Measurements from ENCODE around the gene GPRIN2.

GPRIN2 gene

DNA sequence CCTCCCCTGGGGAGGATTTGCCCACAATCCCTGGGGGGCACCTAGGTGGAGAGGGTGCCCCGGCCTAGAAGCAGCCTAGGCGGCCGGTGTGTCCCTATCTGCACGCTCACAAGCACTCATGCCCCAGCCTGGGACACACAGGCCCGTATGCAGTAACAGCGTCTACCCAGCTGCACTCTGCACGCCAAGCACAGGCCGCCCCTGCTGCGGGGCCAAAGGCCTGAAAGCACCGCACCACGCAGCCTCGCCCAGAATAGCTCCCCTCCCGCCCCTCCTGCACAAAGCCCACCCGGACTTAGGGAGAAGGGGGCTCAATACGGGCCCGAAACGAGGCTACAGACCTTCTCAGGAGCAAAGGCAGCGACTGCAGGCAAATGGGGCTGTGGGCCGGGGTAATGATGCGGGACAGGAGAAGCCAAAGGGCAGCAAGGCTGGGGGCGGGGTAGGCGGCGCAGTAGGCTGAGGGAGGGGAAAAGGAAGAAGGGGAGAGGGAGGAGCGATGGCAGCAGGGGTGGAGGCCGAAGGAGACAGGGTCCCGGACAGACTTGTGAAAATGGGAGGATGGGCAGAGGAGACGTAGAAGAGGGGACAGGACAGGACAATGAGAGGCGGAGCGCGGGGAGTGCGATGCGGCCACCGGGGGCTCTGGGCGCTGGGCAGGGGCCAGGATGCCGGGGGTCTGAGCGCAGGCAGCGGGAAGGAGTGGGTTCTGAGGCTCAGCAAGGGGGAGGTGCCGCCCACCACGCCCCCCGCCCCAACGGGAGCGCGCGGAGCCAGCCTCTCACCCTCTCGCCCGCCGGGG lies 544 bp downstream of the GPRIN2 start:
- Histone ChIP-seq H3K4me1 (ENCODE audit: control insufficient read depth in 1 of 2, insufficient read depth in 2 of 2, low read length in 2 of 2) (peaks cover 19 to 26% of the 10 kb centered on the region in 2 donors), H3K9me3 (ENCODE audit: control insufficient read depth in 1 of 2, low read length in 2 of 2) (no peaks in the 10 kb centered on the region), H3K27ac (ENCODE audit: low read depth, low read length) (no peak overlapping the region), H3K27me3 (ENCODE audit: control insufficient read depth in 1 of 2, insufficient read depth in 2 of 2, low read length in 2 of 2) (peaks cover 33 to 43% of the 10 kb centered on the region in 2 donors), H3K4me3 (ENCODE audit: low read depth in 1 of 2, low read length in 2 of 2) (peak overlapping the region; percentile 60 to 74), H3K36me3 (ENCODE audit: control insufficient read depth in 1 of 2, insufficient read depth in 2 of 2, low read length in 2 of 2) (peaks cover 0 to 8% of the 10 kb centered on the region in 2 donors), H3K9ac (ENCODE audit: low read depth in 1 of 2, low read length in 2 of 2) (peak overlapping the region; percentile 46 to 53)

GRCh38 chr10:46555366-46555712 lies 1.1 kb downstream of the GPRIN2 start:
- Histone ChIP-seq H3K4me3 (ENCODE audit: low read depth in 1 of 2, low read length in 2 of 2) (peak overlapping the region; percentile 60 to 74), H3K27me3 (ENCODE audit: control insufficient read depth in 1 of 2, insufficient read depth in 2 of 2, low read length in 2 of 2) (peaks cover 27 to 43% of the 10 kb centered on the region in 2 donors), H3K27ac (ENCODE audit: low read depth, low read length) (no peak overlapping the region), H3K36me3 (ENCODE audit: control insufficient read depth in 1 of 2, insufficient read depth in 2 of 2, low read length in 2 of 2) (peaks cover 0 to 9% of the 10 kb centered on the region in 2 donors), H3K9me3 (ENCODE audit: control insufficient read depth in 1 of 2, low read length in 2 of 2) (no peaks in the 10 kb centered on the region), H3K4me1 (ENCODE audit: control insufficient read depth in 1 of 2, insufficient read depth in 2 of 2, low read length in 2 of 2) (peaks cover 19 to 26% of the 10 kb centered on the region in 2 donors), H3K9ac (ENCODE audit: low read depth in 1 of 2, low read length in 2 of 2) (peak overlapping the region; percentile 46 to 53)

DNA sequence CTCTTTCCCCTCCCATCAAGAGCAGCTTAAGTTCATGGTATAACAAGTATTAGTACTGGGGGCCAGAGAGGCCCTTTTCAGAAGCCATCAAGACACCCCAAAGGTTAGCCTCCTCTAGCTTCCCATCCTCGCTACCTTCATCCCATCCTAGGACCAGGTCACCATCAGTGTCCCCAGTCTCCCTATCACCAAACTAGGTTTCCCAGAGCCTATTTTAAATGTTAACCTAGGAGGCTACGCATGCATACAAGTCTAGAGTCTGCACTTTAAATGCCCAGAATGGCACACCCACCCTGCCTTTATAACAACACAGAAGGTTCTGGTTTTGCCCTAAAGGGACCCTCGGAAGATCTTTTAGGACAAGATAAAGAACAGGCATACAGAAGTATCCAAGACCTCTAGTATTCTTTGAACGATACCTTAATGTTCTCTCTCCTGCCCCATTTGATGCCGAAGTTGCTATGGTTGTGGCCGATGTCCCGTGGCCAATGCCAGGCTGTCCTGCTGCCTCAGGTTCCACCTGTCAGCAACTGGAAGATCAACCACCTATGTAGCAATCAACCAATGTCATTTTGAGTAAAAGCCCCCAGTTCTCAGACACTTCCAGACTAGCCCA lies 2.2 kb downstream of the GPRIN2 start:
- Histone ChIP-seq H3K4me1 (ENCODE audit: control insufficient read depth in 1 of 2, insufficient read depth in 2 of 2, low read length in 2 of 2) (peaks cover 19 to 26% of the 10 kb centered on the region in 2 donors), H3K4me3 (ENCODE audit: low read depth in 1 of 2, low read length in 2 of 2) (no peak overlapping the region), H3K36me3 (ENCODE audit: control insufficient read depth in 1 of 2, insufficient read depth in 2 of 2, low read length in 2 of 2) (peaks cover 0 to 18% of the 10 kb centered on the region in 2 donors), H3K9me3 (ENCODE audit: control insufficient read depth in 1 of 2, low read length in 2 of 2) (no peaks in the 10 kb centered on the region), H3K27ac (ENCODE audit: low read depth, low read length) (no peak overlapping the region), H3K9ac (ENCODE audit: low read depth in 1 of 2, low read length in 2 of 2) (no peak overlapping the region), H3K27me3 (ENCODE audit: control insufficient read depth in 1 of 2, insufficient read depth in 2 of 2, low read length in 2 of 2) (peaks cover 26 to 40% of the 10 kb centered on the region in 2 donors)

DNA sequence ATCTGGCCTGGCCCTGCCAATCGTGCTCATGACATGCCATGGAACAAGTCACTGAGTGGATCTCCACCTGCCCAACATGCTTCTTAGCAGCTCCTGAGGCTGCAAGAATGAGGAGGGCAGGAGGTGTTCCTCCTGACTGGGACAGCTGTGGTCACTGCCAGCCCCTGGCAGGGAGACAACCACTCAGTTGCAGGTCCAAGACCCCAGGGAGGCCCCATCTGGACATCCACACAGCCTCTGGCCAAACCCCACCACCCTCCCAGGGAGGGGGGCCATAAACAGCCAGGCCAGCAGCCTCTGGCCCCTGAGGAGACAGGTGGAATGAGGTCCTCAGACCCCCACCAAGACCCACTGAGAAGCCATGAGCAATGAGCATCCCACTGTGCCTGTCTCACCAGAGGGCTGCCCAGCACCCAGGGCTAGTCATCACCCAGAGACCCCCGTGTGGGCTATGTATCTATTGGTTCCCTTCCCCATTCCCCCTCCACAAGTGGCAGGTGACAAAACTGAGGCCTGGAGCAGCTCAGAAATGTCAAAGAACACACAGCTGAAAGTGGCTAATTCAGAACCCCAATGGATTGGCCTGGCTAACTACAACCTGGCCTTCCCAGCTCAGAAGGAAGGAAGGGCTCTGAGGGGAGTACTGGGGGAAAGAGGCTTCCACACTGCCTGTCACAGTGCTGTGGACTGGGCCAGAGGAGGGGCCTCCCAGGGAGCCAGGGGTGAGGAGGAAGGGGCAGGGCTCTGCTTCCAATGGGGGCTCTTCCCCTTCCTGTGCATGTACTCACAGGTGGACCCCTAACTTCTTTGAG lies 3.0 kb downstream of the GPRIN2 start:
- Histone ChIP-seq H3K36me3 (ENCODE audit: control insufficient read depth in 1 of 2, insufficient read depth in 2 of 2, low read length in 2 of 2) (peaks cover 0 to 18% of the 10 kb centered on the region in 2 donors), H3K9ac (ENCODE audit: low read depth in 1 of 2, low read length in 2 of 2) (no peak overlapping the region), H3K27ac (ENCODE audit: low read depth, low read length) (no peak overlapping the region), H3K9me3 (ENCODE audit: control insufficient read depth in 1 of 2, low read length in 2 of 2) (no peaks in the 10 kb centered on the region), H3K4me1 (ENCODE audit: control insufficient read depth in 1 of 2, insufficient read depth in 2 of 2, low read length in 2 of 2) (peaks cover 19 to 26% of the 10 kb centered on the region in 2 donors), H3K4me3 (ENCODE audit: low read depth in 1 of 2, low read length in 2 of 2) (no peak overlapping the region), H3K27me3 (ENCODE audit: control insufficient read depth in 1 of 2, insufficient read depth in 2 of 2, low read length in 2 of 2) (peaks cover 21 to 34% of the 10 kb centered on the region in 2 donors)

- no peak overlapping the region for H3K4me3 ChIP-seq (ENCODE audit: low read depth in 1 of 2, low read length in 2 of 2)
- H3K27ac ChIP-seq (ENCODE audit: low read depth, low read length): no peak overlapping the region
- H3K27me3 ChIP-seq (ENCODE audit: control insufficient read depth in 1 of 2, insufficient read depth in 2 of 2, low read length in 2 of 2): peaks cover 13 to 27% of the 10 kb centered on the region in 2 donors
- H3K4me1 ChIP-seq (ENCODE audit: control insufficient read depth in 1 of 2, insufficient read depth in 2 of 2, low read length in 2 of 2): peaks cover 19 to 26% of the 10 kb centered on the region in 2 donors
- H3K9me3 ChIP-seq (ENCODE audit: control insufficient read depth in 1 of 2, low read length in 2 of 2): no peaks in the 10 kb centered on the region
- peaks cover 0 to 18% of the 10 kb centered on the region in 2 donors for H3K36me3 ChIP-seq (ENCODE audit: control insufficient read depth in 1 of 2, insufficient read depth in 2 of 2, low read length in 2 of 2)
- H3K9ac ChIP-seq (ENCODE audit: low read depth in 1 of 2, low read length in 2 of 2): no peak overlapping the region
Observed at GRCh38 chr10:46552526-46553237, 3.8 kb downstream of the GPRIN2 start.

DNA sequence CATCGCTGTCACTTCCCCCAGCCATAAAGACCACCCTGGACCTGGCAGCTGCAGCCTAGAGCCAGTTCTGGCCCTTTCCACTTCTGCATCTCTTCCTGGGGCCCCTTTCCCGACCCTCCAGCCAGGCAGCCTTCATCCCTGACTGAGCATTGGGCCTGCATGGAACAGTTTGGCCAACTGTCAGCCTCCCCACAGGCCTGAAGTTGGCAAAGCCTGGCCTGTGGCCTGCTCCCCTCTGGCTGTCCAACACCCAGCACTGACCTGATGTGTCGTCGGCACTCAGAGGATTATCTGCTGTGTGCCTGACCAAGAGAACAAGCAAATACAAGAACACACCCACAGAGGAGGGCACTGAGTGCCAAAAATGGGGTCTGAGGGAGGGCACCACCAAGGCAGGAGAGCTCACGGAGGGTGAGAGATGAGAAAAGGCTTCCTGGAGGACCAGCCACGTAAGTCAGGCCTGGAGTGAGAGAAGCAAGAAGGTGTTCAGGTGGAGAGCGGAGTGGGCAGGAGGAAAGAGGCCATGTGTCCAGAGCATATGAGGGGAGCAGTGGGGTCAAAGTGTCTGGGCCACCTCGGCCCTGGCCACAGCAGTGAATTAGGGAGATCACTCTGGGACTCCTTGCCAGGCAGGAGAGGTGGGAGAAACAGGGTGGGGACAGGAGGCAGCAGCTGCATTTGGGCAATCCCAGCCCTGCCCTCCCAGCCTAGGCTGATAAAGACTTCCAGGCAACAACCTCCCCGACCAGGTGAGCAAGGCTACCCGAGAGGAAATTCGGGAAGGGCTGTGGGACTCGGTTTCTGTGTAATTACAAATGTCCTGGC lies 4.5 kb downstream of the GPRIN2 start:
- Histone ChIP-seq H3K4me3 (ENCODE audit: low read depth in 1 of 2, low read length in 2 of 2) (no peak overlapping the region), H3K27me3 (ENCODE audit: control insufficient read depth in 1 of 2, insufficient read depth in 2 of 2, low read length in 2 of 2) (peaks cover 6 to 19% of the 10 kb centered on the region in 2 donors)

DNA sequence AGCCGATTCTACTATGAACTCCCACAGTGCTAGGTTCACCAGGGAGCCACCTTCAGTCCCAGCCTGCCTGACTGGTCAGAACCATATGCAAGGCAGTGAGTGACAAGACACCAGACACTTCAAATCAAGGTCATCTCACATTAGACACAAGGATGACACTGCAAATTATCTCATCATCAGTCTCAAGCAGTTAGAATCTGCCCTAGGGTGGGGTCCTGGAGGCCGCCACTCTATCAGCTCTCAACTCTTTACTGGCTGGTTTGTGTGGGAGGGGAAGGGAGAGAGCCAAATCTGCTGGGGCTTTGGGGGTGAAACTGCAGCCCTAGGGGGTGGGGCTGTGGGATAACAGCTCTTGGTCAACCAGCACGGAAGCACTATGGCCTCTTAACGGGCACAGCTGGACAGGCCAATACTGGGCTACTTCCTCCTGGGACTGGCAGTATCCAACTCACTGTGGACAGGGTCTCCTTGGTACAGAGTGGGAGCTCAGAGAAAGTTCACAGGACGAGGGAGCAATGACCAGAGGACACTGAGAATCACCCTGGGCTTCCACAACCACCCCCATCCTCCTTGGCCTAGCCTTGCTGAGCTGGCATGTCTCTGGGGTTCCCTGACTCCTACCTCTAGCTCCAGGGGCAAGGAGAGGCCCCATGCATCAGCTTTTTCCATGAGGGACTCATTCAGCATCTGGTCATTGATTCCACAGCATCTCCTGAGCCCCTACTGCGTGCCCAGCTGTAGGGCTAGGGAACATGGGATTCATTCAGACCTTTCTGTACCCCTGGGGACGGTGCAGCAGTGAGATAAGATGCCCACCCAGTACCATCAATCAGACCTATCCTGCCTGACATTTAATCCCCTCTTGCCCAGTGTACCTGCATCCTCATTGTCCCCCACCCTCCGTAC lies 5.4 kb downstream of the GPRIN2 start:
- Histone ChIP-seq H3K27me3 (ENCODE audit: control insufficient read depth in 1 of 2, insufficient read depth in 2 of 2, low read length in 2 of 2) (peaks cover 6 to 20% of the 10 kb centered on the region in 2 donors), H3K4me3 (ENCODE audit: low read depth in 1 of 2, low read length in 2 of 2) (no peak overlapping the region), H3K9me3 (ENCODE audit: control insufficient read depth in 1 of 2, low read length in 2 of 2) (no peaks in the 10 kb centered on the region), H3K4me1 (ENCODE audit: control insufficient read depth in 1 of 2, insufficient read depth in 2 of 2, low read length in 2 of 2) (peaks cover 19 to 23% of the 10 kb centered on the region in 2 donors), H3K36me3 (ENCODE audit: control insufficient read depth in 1 of 2, insufficient read depth in 2 of 2, low read length in 2 of 2) (peaks cover 0 to 18% of the 10 kb centered on the region in 2 donors), H3K27ac (ENCODE audit: low read depth, low read length) (no peak overlapping the region), H3K9ac (ENCODE audit: low read depth in 1 of 2, low read length in 2 of 2) (no peak overlapping the region)

More for the DNA sequence above, 4.5 kb downstream of the GPRIN2 start:
- Histone ChIP-seq H3K9ac (ENCODE audit: low read depth in 1 of 2, low read length in 2 of 2) (no peak overlapping the region), H3K4me1 (ENCODE audit: control insufficient read depth in 1 of 2, insufficient read depth in 2 of 2, low read length in 2 of 2) (peaks cover 19 to 23% of the 10 kb centered on the region in 2 donors), H3K9me3 (ENCODE audit: control insufficient read depth in 1 of 2, low read length in 2 of 2) (no peaks in the 10 kb centered on the region), H3K36me3 (ENCODE audit: control insufficient read depth in 1 of 2, insufficient read depth in 2 of 2, low read length in 2 of 2) (peaks cover 0 to 18% of the 10 kb centered on the region in 2 donors), H3K27ac (ENCODE audit: low read depth, low read length) (no peak overlapping the region)

DNA sequence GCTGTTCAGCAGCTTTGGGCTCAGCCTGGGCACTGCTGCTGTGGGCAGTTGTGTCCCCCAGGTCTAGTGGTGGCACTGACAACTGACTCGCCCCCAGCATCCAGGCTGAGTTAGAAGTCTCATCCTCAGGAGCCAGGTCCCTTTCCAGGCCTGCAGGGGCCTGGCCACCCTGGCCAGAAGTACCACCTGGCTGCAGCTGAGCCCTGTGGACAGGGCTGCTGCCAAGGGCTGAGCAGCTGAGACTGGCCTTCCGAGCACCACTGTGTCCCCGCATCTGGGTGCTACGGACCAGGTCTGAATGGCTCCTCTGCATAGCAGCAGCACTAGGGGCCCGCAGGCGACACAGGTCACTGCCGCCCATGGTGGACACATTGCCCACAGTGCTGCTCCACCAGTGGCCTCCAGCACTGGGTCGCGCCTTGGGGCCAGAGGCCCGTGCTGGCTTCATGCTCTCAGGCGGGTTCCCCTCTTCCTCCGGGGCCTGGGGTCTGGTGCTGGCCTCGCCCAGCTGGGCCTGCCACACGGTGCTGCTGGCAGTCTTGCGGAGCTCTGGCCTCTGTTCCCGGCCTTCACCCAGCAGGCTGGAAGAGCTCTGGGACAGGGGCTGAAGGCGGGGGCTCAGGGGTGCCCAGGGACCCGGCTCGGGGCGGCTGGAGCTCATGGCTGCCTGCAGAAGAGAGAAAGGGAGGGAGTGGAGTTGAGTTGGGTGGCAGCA lies 6.2 kb downstream of the GPRIN2 start:
- H3K27me3 ChIP-seq (ENCODE audit: control insufficient read depth in 1 of 2, insufficient read depth in 2 of 2, low read length in 2 of 2): peaks cover 1 to 16% of the 10 kb centered on the region in 2 donors
- no peaks in the 10 kb centered on the region for H3K9me3 ChIP-seq (ENCODE audit: control insufficient read depth in 1 of 2, low read length in 2 of 2)

More for the DNA sequence above, 6.2 kb downstream of the GPRIN2 start:
- Histone ChIP-seq H3K27ac (ENCODE audit: low read depth, low read length) (no peak overlapping the region), H3K36me3 (ENCODE audit: control insufficient read depth in 1 of 2, insufficient read depth in 2 of 2, low read length in 2 of 2) (peaks cover 0 to 18% of the 10 kb centered on the region in 2 donors), H3K9ac (ENCODE audit: low read depth in 1 of 2, low read length in 2 of 2) (no peak overlapping the region), H3K4me1 (ENCODE audit: control insufficient read depth in 1 of 2, insufficient read depth in 2 of 2, low read length in 2 of 2) (peaks cover 15 to 16% of the 10 kb centered on the region in 2 donors), H3K4me3 (ENCODE audit: low read depth in 1 of 2, low read length in 2 of 2) (no peak overlapping the region)

Measured in duodenal mucosa (tissue), 2 donors.